ENCODE data around the gene TTC16.

GRCh38 chr9:127733614-127734013, 17.7 kb downstream of the TTC16 start:
- TF ChIP-seq POLR2A (IDR thresholded peaks at IDR 0.05) (no peak), CTCF (IDR thresholded peaks at IDR 0.05) (no peak)
